Small intestine (tissue), 7 donors: ENCODE results near the gene ZFP36L2. TPM values are rescaled to one million over a fixed set of nuclear protein-coding genes. Genes with fewer than 3 reads are reported as not detected.

Experiments used
- DNase-seq, 2 donors: peaks; one replicate each; pipeline versions ENCODE4 v3.0.0 to v3.0.0-alpha.2; 2013
- FAIRE-seq: peaks from 2 replicates; lab custom pipeline; 2012; peaks lifted over from hg19 to GRCh38; lab: Jason Lieb, UNC
- H3K27ac ChIP-seq, 3 donors: one replicate each; pipeline ENCODE4 v1.5.1; 2013; ENCODE audit warnings: low read length in 2 of 3, mild to moderate bottlenecking in 2 of 3, control low read depth in 1 of 3, inconsistent platforms in 1 of 3, low read depth in 1 of 3, moderate library complexity in 1 of 3
- H3K27me3 ChIP-seq, 3 donors: one replicate each; pipeline ENCODE4 v1.6.1; 2013; ENCODE audit warnings: low read length in 3 of 3, inconsistent platforms in 1 of 3; ENCODE audit not compliant: control insufficient read depth in 3 of 3, insufficient read depth in 3 of 3
- H3K36me3 ChIP-seq, 3 donors: one replicate each; pipeline ENCODE4 v1.6.1; 2013; ENCODE audit warnings: low read length in 3 of 3, inconsistent platforms in 1 of 3, low read depth in 1 of 3, mild to moderate bottlenecking in 1 of 3, moderate library complexity in 1 of 3; ENCODE audit not compliant: control insufficient read depth in 3 of 3, insufficient read depth in 2 of 3
- H3K4me1 ChIP-seq, 3 donors: one replicate each; pipeline ENCODE4 v1.6.1; 2013; ENCODE audit warnings: low read length in 2 of 3, inconsistent platforms in 1 of 3, low read depth in 1 of 3, mild to moderate bottlenecking in 1 of 3, moderate library complexity in 1 of 3; ENCODE audit not compliant: control insufficient read depth in 3 of 3, insufficient read depth in 2 of 3
- H3K4me3 ChIP-seq, 3 donors: one replicate each; pipeline ENCODE4 v1.5.1; 2013; ENCODE audit warnings: low read length in 3 of 3, control low read depth in 1 of 3, inconsistent platforms in 1 of 3, low read depth in 1 of 3, mild to moderate bottlenecking in 1 of 3, moderate library complexity in 1 of 3
- H3K9me3 ChIP-seq, 2 donors: one replicate each; pipeline ENCODE4 v1.6.1; 2013; ENCODE audit warnings: low read depth in 1 of 2, low read length in 1 of 2; ENCODE audit not compliant: control insufficient read depth in 2 of 2, insufficient read depth in 1 of 2
- WGBS, 3 donors: extraction: QIAGEN DNeasy Blood & Tissue Kit; methylation state at CpG; one replicate each; pipeline ENCODE4 v1.1.7; 2013; 5-methylcytosine and 5-hydroxymethylcytosine counted together
- polyA plus RNA-seq, 4 donors: library from polyadenylated mRNA; stranded (reverse) in 3 of 4; unstranded in 1 of 4; fragments of 200-250 nt in 3 of 4; fragments of 120-200 nt in 1 of 4; gene quantifications; one replicate each; pipeline versions ENCODE4 v1.2.1 to v1.2.3, GENCODE V29; 2013
- donor health status: healthy with polysubstance abuse.
- donor health status: control.
- donor health status: control.
- donor health status: Bipolar disorder and iron deficiency.
- donor health status: healthy.

Gene ZFP36L2
- polyA plus RNA-seq, 4 donors = 62.1 to 331 (median 98.8) TPM

- Histone ChIP-seq H3K36me3 (peaks cover 17 to 36% (median 18%) of the 10 kb centered on the region in 3 donors), H3K9me3 (no peaks in the 10 kb centered on the region), H3K27me3 (no peaks in the 10 kb centered on the region), H3K4me1 (peaks cover 3 to 32% (median 5%) of the 10 kb centered on the region in 3 donors), H3K4me3 (peak overlapping the region; percentile 87 to 92 (median 91)), H3K27ac (peak overlapping the region; percentile 92 to 100 (median 98))
- FAIRE-seq = no peak
- 0 to 1% (median 0%) methylated on average over 45 to 74 of the region's 74 CpGs for WGBS, 3 donors
- peak in 1 of 2 donors; percentile 71 for DNase-seq
Observed at GRCh38 chr2:43224571-43225092, 1.8 kb downstream of the ZFP36L2 start.

GRCh38 chr2:43224131-43224570, 2.3 kb downstream of the ZFP36L2 start:
- FAIRE-seq (no peak), DNase-seq (peak; percentile 78 to 81)
- WGBS, 3 donors = 0 to 2% (median 1%) methylated on average over 24 to 41 of the region's 41 CpGs
- H3K4me1 ChIP-seq = peaks cover 3 to 33% (median 5%) of the 10 kb centered on the region in 3 donors
- no peaks in the 10 kb centered on the region for H3K27me3 ChIP-seq
- H3K27ac ChIP-seq = peak overlapping the region; percentile 92 to 100 (median 98)
- peak overlapping the region; percentile 87 to 92 (median 91) for H3K4me3 ChIP-seq
- H3K9me3 ChIP-seq = no peaks in the 10 kb centered on the region
- peaks cover 17 to 36% (median 18%) of the 10 kb centered on the region in 3 donors for H3K36me3 ChIP-seq

DNA sequence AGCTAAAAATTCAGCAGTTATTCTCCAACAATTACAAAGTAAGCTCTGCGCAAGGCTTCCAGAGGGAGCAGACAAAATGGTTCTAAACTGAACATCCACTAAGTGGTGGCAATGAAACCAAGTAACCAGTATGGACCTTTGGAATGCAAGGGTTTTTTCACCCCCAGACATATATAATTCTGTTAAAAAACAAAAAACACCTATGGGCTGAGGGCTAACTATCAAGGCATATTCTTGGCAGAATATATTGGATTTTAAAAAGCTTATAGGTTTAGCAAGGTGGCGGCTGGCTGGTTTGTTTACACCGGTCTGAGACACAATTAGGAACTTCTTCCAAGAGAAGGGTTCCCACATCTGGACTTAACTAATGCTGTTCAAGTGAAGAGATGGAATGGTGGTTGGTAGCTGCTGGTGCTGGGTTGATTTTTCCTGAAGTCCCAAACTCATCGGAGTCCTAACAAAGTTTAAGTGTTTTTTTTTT, 2.8 kb downstream of the ZFP36L2 start:
- WGBS, 3 donors = 2 to 5% (median 3%) methylated on average over 4 of the region's 4 CpGs
- H3K4me3 ChIP-seq = peak overlapping the region; percentile 87 to 92 (median 91)
- DNase-seq = peak; percentile 43 to 49

GRCh38 chr2:43222475-43223309, 3.7 kb downstream of the ZFP36L2 start:
- peaks cover 17 to 36% (median 18%) of the 10 kb centered on the region in 3 donors for H3K36me3 ChIP-seq
- peak; percentile 37 to 46 for DNase-seq
- H3K27me3 ChIP-seq = no peaks in the 10 kb centered on the region
- H3K9me3 ChIP-seq = no peaks in the 10 kb centered on the region
- peak overlapping the region; percentile 21 to 91 (median 34) for H3K4me3 ChIP-seq
- WGBS, 3 donors = 0 to 4% (median 3%) methylated on average over 8 of the region's 8 CpGs
- peak overlapping the region; percentile 92 to 93 (median 93) for H3K27ac ChIP-seq
- H3K4me1 ChIP-seq = peaks cover 0 to 33% (median 11%) of the 10 kb centered on the region in 3 donors
- FAIRE-seq = no peak

More for the DNA sequence above, 2.8 kb downstream of the ZFP36L2 start:
- Histone ChIP-seq H3K27me3 (no peaks in the 10 kb centered on the region), H3K27ac (peak overlapping the region; percentile 92 to 100 (median 98)), H3K9me3 (no peaks in the 10 kb centered on the region), H3K4me1 (peaks cover 3 to 33% (median 8%) of the 10 kb centered on the region in 3 donors), H3K36me3 (peaks cover 17 to 36% (median 18%) of the 10 kb centered on the region in 3 donors)
- FAIRE-seq = no peak

GRCh38 chr2:43221763-43222474, 4.5 kb downstream of the ZFP36L2 start:
- no peaks in the 10 kb centered on the region for H3K9me3 ChIP-seq
- peaks cover 0 to 38% (median 15%) of the 10 kb centered on the region in 3 donors for H3K4me1 ChIP-seq
- FAIRE-seq = no peak
- no peaks in the 10 kb centered on the region for H3K27me3 ChIP-seq
- peak overlapping the region; percentile 21 to 91 (median 42) for H3K4me3 ChIP-seq
- H3K36me3 ChIP-seq = peaks cover 17 to 36% (median 18%) of the 10 kb centered on the region in 3 donors
- DNase-seq = peak; percentile 87 to 93
- H3K27ac ChIP-seq = peak overlapping the region; percentile 92 to 93 (median 93)
- 0 to 2% (median 1%) methylated on average over 8 of the region's 8 CpGs for WGBS, 3 donors

DNA sequence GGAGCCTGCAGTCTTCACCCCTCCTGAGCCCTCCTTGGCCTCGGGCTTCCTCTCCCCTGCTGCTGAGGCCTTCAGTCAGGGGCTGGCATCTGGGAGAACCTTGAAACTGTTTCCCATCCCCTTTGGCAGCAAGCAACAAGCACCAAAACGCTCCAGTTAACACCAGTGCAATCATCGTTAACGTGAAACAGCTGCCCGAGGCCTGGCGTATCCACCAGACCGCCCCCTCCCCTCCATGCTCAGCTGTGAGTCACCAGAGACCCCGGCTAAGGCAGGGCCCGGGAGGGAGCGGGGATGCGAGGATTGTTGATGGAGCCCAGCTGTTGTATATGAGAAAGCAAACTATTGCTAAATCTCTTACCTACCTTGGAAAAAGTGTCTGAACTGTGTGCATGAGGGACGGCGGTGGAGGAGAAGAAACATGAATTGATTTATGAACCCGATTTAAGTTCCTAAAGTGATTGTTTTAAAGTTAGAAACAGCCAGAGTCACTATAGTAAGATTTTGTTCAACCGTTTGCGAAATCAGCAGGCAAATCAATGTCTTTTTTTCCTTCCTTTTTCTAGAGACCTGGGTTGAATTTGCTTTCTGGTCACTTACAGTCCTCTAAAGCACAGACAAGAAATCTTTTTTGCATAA, 5.2 kb downstream of the ZFP36L2 start:
- peak overlapping the region; percentile 21 to 91 (median 42) for H3K4me3 ChIP-seq
- peaks cover 0 to 38% (median 15%) of the 10 kb centered on the region in 3 donors for H3K4me1 ChIP-seq
- 0 to 3% (median 3%) methylated on average over 16 of the region's 16 CpGs for WGBS, 3 donors
- DNase-seq = peak; percentile 68 to 83
- H3K27ac ChIP-seq = peak overlapping the region; percentile 92 to 93 (median 93)
- peaks cover 17 to 36% (median 18%) of the 10 kb centered on the region in 3 donors for H3K36me3 ChIP-seq
- no peak for FAIRE-seq
- H3K9me3 ChIP-seq = no peaks in the 10 kb centered on the region
- H3K27me3 ChIP-seq = no peaks in the 10 kb centered on the region

GRCh38 chr2:43220760-43221123, 5.7 kb downstream of the ZFP36L2 start:
- H3K36me3 ChIP-seq = peaks cover 17 to 31% (median 18%) of the 10 kb centered on the region in 3 donors
- H3K4me3 ChIP-seq = peak overlapping the region in 2 of 3 donors; percentile 21 to 91
- DNase-seq (no peak), FAIRE-seq (no peak)
- 5 to 6% (median 5%) methylated on average over 5 of the region's 5 CpGs for WGBS, 3 donors
- H3K27me3 ChIP-seq = no peaks in the 10 kb centered on the region
- peak overlapping the region; percentile 92 to 93 (median 93) for H3K27ac ChIP-seq
- H3K4me1 ChIP-seq = peaks cover 0 to 38% (median 15%) of the 10 kb centered on the region in 3 donors
- no peaks in the 10 kb centered on the region for H3K9me3 ChIP-seq
